ENCODE results near the gene FGFBP2.

Gene FGFBP2

DNA sequence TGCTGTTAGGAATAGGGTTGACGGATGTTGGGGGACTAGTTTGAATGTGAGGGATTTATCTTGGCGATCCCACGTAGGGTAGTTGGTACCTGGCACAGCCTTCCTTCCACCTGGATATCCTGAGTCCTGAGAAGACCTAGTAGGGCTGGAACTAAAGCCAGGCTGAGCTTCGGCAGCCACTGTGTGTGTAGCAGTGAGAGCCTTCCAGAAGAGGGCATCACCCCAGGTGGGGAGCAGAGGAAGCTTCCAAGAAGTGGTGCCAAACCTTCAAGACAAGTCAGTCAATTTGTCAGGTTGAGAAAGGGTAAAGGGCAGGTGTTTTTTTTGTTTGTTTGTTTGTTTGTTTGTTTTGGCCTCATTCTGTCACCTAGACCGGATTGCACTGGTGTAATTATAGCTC lies 1.2 kb upstream of the FGFBP2 start:
- Histone ChIP-seq H3K4me1 (ENCODE audit: insufficient read depth, low read length) (peaks cover 8% of the 10 kb centered on the region), H3K27ac (ENCODE audit: low read depth, low read length) (no peak overlapping the region), H3K36me3 (ENCODE audit: insufficient read depth, low read length) (no peaks in the 10 kb centered on the region), H3K9me3 (ENCODE audit: low read length) (no peaks in the 10 kb centered on the region), H3K27me3 (ENCODE audit: control insufficient read depth in 1 of 2, insufficient read depth in 2 of 2, low read length in 2 of 2) (no peaks in the 10 kb centered on the region), H3K4me3 (ENCODE audit: low read depth in 1 of 2, low read length in 2 of 2) (no peak overlapping the region), H3K9ac (ENCODE audit: low read length) (no peak overlapping the region)

GRCh38 chr4:15963576-15963975 lies 601 bp upstream of the FGFBP2 start:
- Histone ChIP-seq H3K27me3 (ENCODE audit: control insufficient read depth in 1 of 2, insufficient read depth in 2 of 2, low read length in 2 of 2) (no peaks in the 10 kb centered on the region), H3K27ac (ENCODE audit: low read depth, low read length) (no peak overlapping the region), H3K4me3 (ENCODE audit: low read depth in 1 of 2, low read length in 2 of 2) (no peak overlapping the region), H3K4me1 (ENCODE audit: insufficient read depth, low read length) (peaks cover 8% of the 10 kb centered on the region), H3K9me3 (ENCODE audit: low read length) (no peaks in the 10 kb centered on the region), H3K9ac (ENCODE audit: low read length) (no peak overlapping the region), H3K36me3 (ENCODE audit: insufficient read depth, low read length) (no peaks in the 10 kb centered on the region)

DNA sequence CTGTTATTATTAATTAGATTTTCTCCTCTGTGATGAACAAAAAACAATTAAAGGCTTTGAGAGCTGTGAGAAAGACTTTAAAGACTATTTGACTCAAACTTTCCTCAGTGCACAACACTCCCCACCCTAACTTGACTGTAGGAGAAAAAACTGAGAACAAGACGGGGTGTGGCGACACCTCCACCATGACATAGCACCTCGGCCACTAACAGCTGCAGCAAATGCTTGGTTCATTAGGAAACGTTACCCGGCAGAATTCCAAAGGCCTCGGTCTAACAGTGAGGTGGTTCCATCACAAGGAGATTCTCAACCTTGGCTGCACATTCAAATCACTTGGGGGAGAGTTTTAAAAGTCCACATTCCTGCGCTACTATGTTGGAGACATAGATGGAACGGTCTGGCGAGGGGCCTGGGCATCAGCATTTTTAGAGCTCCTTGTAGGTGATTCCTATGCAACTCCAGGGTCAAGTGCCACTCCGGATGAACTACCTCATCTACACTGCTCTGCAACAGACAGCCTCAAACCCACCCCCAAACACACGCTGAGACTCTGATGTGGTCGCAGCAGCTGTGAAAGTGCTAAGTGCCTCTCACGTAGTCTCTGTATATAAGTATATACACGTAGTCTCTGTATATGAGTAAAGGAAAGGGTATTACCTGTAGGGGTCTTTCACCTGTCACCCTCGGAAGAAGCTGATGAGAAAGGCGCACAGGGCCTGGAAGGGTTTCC lies 1.0 kb downstream of the FGFBP2 start:
- Histone ChIP-seq H3K4me3 (ENCODE audit: low read depth in 1 of 2, low read length in 2 of 2) (no peak overlapping the region), H3K27me3 (ENCODE audit: control insufficient read depth in 1 of 2, insufficient read depth in 2 of 2, low read length in 2 of 2) (no peaks in the 10 kb centered on the region), H3K27ac (ENCODE audit: low read depth, low read length) (no peak overlapping the region), H3K4me1 (ENCODE audit: insufficient read depth, low read length) (peaks cover 8% of the 10 kb centered on the region), H3K9ac (ENCODE audit: low read length) (no peak overlapping the region), H3K9me3 (ENCODE audit: low read length) (no peaks in the 10 kb centered on the region), H3K36me3 (ENCODE audit: insufficient read depth, low read length) (no peaks in the 10 kb centered on the region)

- no peak overlapping the region for H3K4me3 ChIP-seq (ENCODE audit: low read depth in 1 of 2, low read length in 2 of 2)
- H3K27me3 ChIP-seq (ENCODE audit: control insufficient read depth in 1 of 2, insufficient read depth in 2 of 2, low read length in 2 of 2): no peaks in the 10 kb centered on the region
- H3K9me3 ChIP-seq (ENCODE audit: low read length): no peaks in the 10 kb centered on the region
- H3K27ac ChIP-seq (ENCODE audit: low read depth, low read length): no peak overlapping the region
- no peaks in the 10 kb centered on the region for H3K36me3 ChIP-seq (ENCODE audit: insufficient read depth, low read length)
- peaks cover 7% of the 10 kb centered on the region for H3K4me1 ChIP-seq (ENCODE audit: insufficient read depth, low read length)
- no peak overlapping the region for H3K9ac ChIP-seq (ENCODE audit: low read length)
These were observed 4.4 kb downstream of the FGFBP2 start for GRCh38 chr4:15958562-15958961.

- Histone ChIP-seq H3K4me3 (ENCODE audit: low read depth in 1 of 2, low read length in 2 of 2) (no peak overlapping the region), H3K27ac (ENCODE audit: low read depth, low read length) (no peak overlapping the region), H3K9ac (ENCODE audit: low read length) (no peak overlapping the region), H3K27me3 (ENCODE audit: control insufficient read depth in 1 of 2, insufficient read depth in 2 of 2, low read length in 2 of 2) (no peaks in the 10 kb centered on the region), H3K9me3 (ENCODE audit: low read length) (no peaks in the 10 kb centered on the region), H3K36me3 (ENCODE audit: insufficient read depth, low read length) (no peaks in the 10 kb centered on the region), H3K4me1 (ENCODE audit: insufficient read depth, low read length) (no peaks in the 10 kb centered on the region)
These were observed 6.7 kb downstream of the FGFBP2 start for GRCh38 chr4:15956179-15956850.

DNA sequence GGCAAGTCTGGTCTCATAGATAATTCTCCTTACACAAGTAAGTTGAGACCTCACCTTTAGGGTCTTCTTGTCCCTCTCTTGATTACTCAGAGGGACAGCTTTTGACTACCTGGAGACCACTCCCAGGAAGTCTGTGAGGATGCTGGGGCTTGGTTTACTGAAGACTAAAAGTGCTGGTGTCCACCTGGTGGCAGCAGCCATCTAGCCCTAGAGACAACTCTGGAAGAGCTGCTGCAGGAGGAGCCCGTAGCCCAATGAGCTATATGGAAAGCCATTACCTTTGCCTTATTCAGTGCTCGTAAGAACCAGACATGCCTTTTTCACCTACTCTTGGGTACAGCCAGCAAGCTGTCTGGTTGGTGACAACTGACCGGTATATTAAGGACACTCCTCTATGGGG lies 7.3 kb downstream of the FGFBP2 start:
- no peaks in the 10 kb centered on the region for H3K27me3 ChIP-seq (ENCODE audit: control insufficient read depth in 1 of 2, insufficient read depth in 2 of 2, low read length in 2 of 2)
- H3K27ac ChIP-seq (ENCODE audit: low read depth, low read length): no peak overlapping the region
- no peaks in the 10 kb centered on the region for H3K36me3 ChIP-seq (ENCODE audit: insufficient read depth, low read length)
- H3K4me3 ChIP-seq (ENCODE audit: low read depth in 1 of 2, low read length in 2 of 2): no peak overlapping the region
- no peaks in the 10 kb centered on the region for H3K4me1 ChIP-seq (ENCODE audit: insufficient read depth, low read length)
- no peaks in the 10 kb centered on the region for H3K9me3 ChIP-seq (ENCODE audit: low read length)
- H3K9ac ChIP-seq (ENCODE audit: low read length): no peak overlapping the region

DNA sequence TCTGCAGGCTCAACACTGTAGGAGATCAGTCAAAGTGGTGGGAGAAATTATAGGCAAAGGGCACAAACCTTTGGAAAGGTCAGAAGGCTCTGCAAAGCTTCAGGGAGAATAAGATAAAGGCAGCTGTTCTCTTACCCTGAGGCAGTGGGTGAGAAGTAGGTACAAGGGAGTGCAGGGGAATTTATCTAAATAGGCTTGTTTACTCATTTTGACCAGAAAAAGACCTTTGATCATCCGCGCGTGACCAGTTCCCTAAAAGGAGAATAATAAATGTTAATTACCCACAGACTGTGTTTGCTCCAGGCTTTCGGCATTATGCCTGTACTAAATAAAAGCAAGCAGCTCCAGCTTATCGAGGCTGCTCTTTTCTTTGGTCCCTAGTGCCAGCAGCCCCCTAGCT lies 9.3 kb downstream of the FGFBP2 start:
- H3K9ac ChIP-seq (ENCODE audit: low read length): no peak overlapping the region
- H3K4me1 ChIP-seq (ENCODE audit: insufficient read depth, low read length): no peaks in the 10 kb centered on the region
- H3K4me3 ChIP-seq (ENCODE audit: low read depth in 1 of 2, low read length in 2 of 2): no peak overlapping the region
- no peak overlapping the region for H3K27ac ChIP-seq (ENCODE audit: low read depth, low read length)
- H3K9me3 ChIP-seq (ENCODE audit: low read length): no peaks in the 10 kb centered on the region
- H3K27me3 ChIP-seq (ENCODE audit: control insufficient read depth in 1 of 2, insufficient read depth in 2 of 2, low read length in 2 of 2): no peaks in the 10 kb centered on the region
- H3K36me3 ChIP-seq (ENCODE audit: insufficient read depth, low read length): no peaks in the 10 kb centered on the region

DNA sequence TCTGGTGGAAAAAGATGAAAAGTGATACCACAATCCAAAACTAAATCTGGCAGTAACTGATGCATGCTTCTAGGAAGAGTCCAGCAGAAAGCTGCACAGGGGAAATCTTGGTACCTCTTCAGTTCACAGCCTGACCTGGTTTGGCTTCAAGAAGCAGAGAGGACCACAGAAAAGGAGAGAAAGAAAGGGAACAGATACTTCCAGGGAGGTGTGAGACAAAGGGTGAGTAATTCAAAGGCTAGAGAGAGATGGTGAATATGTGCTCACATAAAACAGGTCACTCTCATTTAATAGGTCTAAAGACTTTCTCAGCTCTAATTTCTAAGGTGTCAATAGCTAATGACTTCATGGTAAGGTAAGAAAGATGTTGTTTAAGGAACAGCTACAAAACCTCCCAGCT lies 11.2 kb downstream of the FGFBP2 start:
- H3K27me3 ChIP-seq (ENCODE audit: control insufficient read depth in 1 of 2, insufficient read depth in 2 of 2, low read length in 2 of 2): no peaks in the 10 kb centered on the region
- no peaks in the 10 kb centered on the region for H3K9me3 ChIP-seq (ENCODE audit: low read length)
- H3K4me3 ChIP-seq (ENCODE audit: low read depth in 1 of 2, low read length in 2 of 2): no peak overlapping the region
- no peak overlapping the region for H3K9ac ChIP-seq (ENCODE audit: low read length)
- no peaks in the 10 kb centered on the region for H3K36me3 ChIP-seq (ENCODE audit: insufficient read depth, low read length)
- H3K27ac ChIP-seq (ENCODE audit: low read depth, low read length): no peak overlapping the region
- H3K4me1 ChIP-seq (ENCODE audit: insufficient read depth, low read length): no peaks in the 10 kb centered on the region

DNA sequence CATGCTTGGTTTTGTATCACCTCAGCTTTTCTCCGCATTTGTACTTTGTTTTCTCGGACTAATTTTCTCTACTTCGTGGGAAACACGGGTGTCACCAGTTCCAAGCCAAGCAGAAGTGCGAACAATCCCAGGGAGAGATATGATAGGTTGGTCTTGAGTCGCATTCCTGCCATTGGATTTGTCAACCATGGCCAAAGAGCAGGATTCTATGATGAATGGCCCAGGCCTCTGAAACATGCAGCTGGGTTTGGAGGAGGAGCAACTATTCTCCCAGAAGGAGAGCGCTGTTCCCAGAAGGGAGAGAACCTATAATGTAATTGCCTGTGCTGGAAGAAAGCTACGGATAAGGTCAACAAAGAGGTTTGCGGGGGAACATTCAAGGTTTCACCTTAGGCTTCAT lies 14.1 kb downstream of the FGFBP2 start:
- no peak overlapping the region for H3K27ac ChIP-seq (ENCODE audit: low read depth, low read length)
- H3K9ac ChIP-seq (ENCODE audit: low read length): no peak overlapping the region
- no peak overlapping the region for H3K4me3 ChIP-seq (ENCODE audit: low read depth in 1 of 2, low read length in 2 of 2)
- H3K4me1 ChIP-seq (ENCODE audit: insufficient read depth, low read length): no peaks in the 10 kb centered on the region
- no peaks in the 10 kb centered on the region for H3K36me3 ChIP-seq (ENCODE audit: insufficient read depth, low read length)
- no peaks in the 10 kb centered on the region for H3K27me3 ChIP-seq (ENCODE audit: control insufficient read depth in 1 of 2, insufficient read depth in 2 of 2, low read length in 2 of 2)
- no peaks in the 10 kb centered on the region for H3K9me3 ChIP-seq (ENCODE audit: low read length)

GRCh38 chr4:15947684-15948083 lies 15.3 kb downstream of the FGFBP2 start:
- no peaks in the 10 kb centered on the region for H3K4me1 ChIP-seq (ENCODE audit: insufficient read depth, low read length)
- H3K9ac ChIP-seq (ENCODE audit: low read length): no peak overlapping the region
- no peaks in the 10 kb centered on the region for H3K9me3 ChIP-seq (ENCODE audit: low read length)
- H3K27ac ChIP-seq (ENCODE audit: low read depth, low read length): no peak overlapping the region
- H3K36me3 ChIP-seq (ENCODE audit: insufficient read depth, low read length): no peaks in the 10 kb centered on the region
- no peaks in the 10 kb centered on the region for H3K27me3 ChIP-seq (ENCODE audit: control insufficient read depth in 1 of 2, insufficient read depth in 2 of 2, low read length in 2 of 2)
- H3K4me3 ChIP-seq (ENCODE audit: low read depth in 1 of 2, low read length in 2 of 2): no peak overlapping the region

DNA sequence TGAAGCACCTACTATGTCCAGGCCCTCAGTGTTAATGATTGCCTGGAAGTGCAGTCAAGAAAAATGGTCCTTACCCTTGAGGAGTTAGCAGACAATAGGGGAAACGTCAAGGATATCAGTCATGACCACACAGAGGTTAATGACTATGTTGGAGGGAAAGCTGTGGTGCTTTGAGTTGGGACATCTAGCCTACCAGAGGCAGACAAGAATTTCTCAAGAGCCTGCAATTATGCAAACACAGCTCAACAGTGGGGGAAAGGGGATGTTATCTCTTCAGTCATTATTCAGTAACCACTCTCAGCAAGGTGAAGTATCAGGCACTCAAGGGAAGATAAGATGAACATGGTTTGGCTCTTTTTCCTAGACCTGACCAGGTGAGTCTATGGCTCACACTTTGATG lies 17.5 kb downstream of the FGFBP2 start:
- H3K4me1 ChIP-seq (ENCODE audit: insufficient read depth, low read length): no peaks in the 10 kb centered on the region
- no peaks in the 10 kb centered on the region for H3K36me3 ChIP-seq (ENCODE audit: insufficient read depth, low read length)

GRCh38 chr4:15944895-15945294 lies 18.1 kb downstream of the FGFBP2 start:
- no peaks in the 10 kb centered on the region for H3K36me3 ChIP-seq (ENCODE audit: insufficient read depth, low read length)
- H3K27ac ChIP-seq (ENCODE audit: low read depth, low read length): no peak overlapping the region
- H3K9me3 ChIP-seq (ENCODE audit: low read length): no peaks in the 10 kb centered on the region
- H3K4me3 ChIP-seq (ENCODE audit: low read depth in 1 of 2, low read length in 2 of 2): no peak overlapping the region
- no peaks in the 10 kb centered on the region for H3K27me3 ChIP-seq (ENCODE audit: control insufficient read depth in 1 of 2, insufficient read depth in 2 of 2, low read length in 2 of 2)
- no peaks in the 10 kb centered on the region for H3K4me1 ChIP-seq (ENCODE audit: insufficient read depth, low read length)
- no peak overlapping the region for H3K9ac ChIP-seq (ENCODE audit: low read length)

More for the DNA sequence above, 17.5 kb downstream of the FGFBP2 start:
- no peak overlapping the region for H3K27ac ChIP-seq (ENCODE audit: low read depth, low read length)
- H3K4me3 ChIP-seq (ENCODE audit: low read depth in 1 of 2, low read length in 2 of 2): no peak overlapping the region
- H3K9ac ChIP-seq (ENCODE audit: low read length): no peak overlapping the region
- no peaks in the 10 kb centered on the region for H3K27me3 ChIP-seq (ENCODE audit: control insufficient read depth in 1 of 2, insufficient read depth in 2 of 2, low read length in 2 of 2)
- H3K9me3 ChIP-seq (ENCODE audit: low read length): no peaks in the 10 kb centered on the region

All from muscle layer of colon (tissue), 2 donors.